ENCODE results near the gene SEMA5A.

Gene SEMA5A

DNA sequence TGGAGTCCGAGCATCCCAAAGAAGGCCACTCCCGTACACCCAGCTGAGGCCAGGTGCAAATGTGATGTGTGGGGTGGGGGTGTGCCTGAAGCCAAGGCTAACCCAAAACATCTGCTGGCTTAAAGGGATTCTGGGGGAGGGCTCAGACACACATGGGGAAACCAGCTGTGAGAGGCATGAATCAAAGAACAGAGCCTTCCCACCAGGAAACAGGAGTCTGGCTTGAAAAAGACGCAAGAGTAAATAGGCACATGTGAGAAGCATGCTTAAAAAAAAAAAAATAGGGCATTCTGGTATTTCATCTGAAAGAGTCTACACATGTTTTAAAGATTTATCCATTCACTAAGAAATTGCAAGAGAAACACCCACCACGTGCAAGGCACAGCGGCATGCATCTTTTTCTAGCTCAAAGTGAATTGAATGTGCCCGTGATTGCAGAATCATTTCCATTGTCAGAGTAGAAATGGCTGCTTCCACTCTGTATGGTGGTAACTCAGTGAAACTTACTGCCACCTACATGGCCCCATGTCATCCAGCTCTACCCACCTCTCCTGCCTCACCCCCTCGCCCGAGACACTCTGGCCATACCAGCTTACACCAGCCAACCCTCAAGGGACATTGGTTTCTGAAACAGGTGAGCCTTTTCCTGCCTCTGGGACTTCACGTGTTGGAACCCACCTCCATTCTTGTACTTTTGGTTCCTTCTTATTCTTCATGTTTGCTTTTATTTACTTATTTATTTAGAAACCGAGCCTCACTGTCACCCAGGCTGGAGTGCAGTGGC, 71.5 kb downstream of the SEMA5A start:
- no peak for DNase-seq (ENCODE audit: low read depth)

DNA sequence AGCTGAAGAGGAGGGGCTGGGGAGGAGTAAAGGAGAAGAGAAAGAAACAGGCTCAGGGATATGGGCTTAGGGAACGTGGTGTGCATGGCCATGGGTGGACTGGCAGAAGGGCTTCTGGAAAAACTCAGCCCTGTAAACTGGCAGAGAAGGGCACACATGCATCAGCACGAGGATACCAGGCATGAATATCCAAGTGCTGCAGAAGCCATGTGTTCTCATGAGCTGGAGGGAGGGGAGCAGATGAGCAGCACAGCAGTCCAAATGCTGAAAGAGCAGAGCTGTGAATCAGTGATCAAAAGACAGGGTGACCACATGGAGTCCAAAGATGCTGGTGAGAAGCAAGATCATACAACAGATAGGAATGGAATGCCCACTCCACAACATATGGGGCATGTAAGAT, 72.3 kb downstream of the SEMA5A start:
- peak; percentile 30 for DNase-seq (ENCODE audit: low read depth)

DNA sequence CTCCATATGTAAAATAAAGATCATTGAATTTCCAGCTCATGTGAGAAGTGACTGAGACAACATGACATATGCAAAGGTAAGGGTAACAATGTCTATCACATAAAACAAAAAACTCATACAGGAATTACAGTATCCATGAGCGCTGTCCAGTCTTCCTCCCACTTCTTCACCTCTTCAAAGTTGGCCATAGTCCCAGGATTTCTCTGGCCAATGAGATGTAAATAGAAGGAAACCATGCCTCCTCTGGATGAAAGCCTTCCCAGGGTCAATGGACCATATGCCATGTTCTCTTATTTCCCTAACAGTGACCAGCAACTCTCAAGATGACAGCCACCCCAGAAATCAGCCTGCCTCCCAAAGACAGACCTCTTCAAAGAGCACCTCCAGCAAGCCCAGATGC, 75.5 kb downstream of the SEMA5A start:
- no peak for DNase-seq (ENCODE audit: low read depth)

- DNase-seq (ENCODE audit: low read depth), result peak; percentile 96
These were observed 77.9 kb downstream of the SEMA5A start for GRCh38 chr5:9468060-9468388.

DNA sequence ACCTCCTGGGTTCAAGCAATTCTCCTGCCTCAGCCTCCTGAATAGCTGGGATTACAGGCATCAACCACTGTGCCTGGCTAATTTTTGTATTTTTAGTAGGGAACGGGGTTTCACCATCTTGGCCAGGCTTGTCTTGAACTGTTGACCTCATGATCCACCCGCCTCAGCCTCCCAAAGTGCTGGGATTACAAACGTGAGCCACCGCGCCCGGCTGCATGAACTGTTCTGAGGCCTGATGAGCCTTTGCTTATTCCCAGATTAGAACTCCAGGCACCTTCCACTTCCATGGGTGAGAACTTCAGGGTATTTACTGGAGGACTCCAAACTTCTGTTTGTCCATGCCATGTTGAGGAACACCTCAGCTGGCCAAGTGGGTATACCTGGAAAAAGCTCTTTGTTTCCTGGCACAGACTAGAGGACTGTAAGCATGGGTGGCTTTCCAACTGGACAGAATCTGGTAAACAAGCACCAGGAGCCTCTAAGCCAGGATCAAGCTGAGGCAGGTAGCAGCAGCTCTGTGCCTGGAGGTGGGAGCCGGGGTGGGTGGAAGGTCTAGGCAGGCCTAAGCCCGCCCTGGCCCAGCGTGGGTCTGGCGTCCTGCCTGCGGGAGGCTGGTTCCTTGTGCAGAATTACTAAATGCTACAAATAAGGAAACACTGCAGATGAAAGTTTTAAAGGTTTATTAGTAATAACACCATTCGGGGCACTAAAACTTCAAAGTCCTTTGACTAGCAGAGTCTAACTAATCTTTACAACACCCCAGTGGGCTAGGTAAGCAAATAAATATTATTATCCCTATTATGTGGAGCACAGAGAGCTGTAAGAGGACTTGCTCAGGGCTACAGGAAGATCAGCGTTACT, 78.4 kb downstream of the SEMA5A start:
- no peak for DNase-seq (ENCODE audit: low read depth)

DNA sequence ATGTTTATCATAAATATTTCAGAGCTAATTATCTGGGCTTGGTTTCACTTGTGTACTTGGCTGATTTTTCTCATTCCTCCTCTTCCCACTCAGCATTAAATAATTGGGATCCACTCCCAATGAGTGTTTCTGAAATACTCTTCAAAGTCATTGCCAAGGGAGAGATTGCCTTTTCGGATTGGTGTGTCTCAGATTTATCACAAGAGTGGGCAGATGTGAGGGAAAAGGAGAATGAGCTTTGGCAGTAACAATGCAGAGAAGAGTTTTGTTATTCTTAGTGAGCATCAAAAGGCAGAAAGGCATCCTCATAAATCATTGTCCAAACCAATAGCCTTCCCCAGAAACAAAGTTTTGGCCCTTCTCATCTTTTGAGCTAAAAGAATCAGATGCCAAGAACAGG, 79.2 kb downstream of the SEMA5A start:
- DNase-seq (ENCODE audit: low read depth), result no peak

GRCh38 chr5:9464478-9464877, 81.4 kb downstream of the SEMA5A start:
- DNase-seq (ENCODE audit: low read depth), result no peak

DNA sequence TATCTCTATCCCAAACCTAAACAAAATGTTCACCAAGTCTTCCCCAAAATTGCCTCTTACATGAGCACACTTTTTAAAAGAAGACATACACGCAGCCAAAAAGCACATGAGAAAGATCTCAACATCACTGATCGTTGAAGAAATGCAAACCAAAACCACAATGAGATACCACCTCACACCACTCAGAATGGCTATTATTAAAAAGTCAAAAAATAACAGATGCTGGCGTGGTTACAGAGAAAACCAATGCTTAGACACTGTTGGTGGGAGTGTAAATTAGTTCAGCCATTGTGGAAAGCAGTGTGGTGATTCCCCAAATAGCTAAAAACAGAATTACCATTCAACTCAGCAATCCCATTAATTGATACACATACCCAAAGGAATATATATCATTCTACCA, 83.8 kb downstream of the SEMA5A start:
- no peak for DNase-seq (ENCODE audit: low read depth)

GRCh38 chr5:9460885-9461645, 84.8 kb downstream of the SEMA5A start:
- no peak for DNase-seq (ENCODE audit: low read depth)

- peak; percentile 59 for DNase-seq (ENCODE audit: low read depth)
These were observed 89.3 kb downstream of the SEMA5A start for GRCh38 chr5:9456435-9457042.

GRCh38 chr5:9455826-9456434, 89.9 kb downstream of the SEMA5A start:
- DNase-seq (ENCODE audit: low read depth), result no peak

- no peak for DNase-seq (ENCODE audit: low read depth)
These were observed 91.4 kb downstream of the SEMA5A start for GRCh38 chr5:9454491-9454890.

GRCh38 chr5:9454012-9454481, 91.8 kb downstream of the SEMA5A start:
- DNase-seq (ENCODE audit: low read depth), result peak; percentile 75

DNA sequence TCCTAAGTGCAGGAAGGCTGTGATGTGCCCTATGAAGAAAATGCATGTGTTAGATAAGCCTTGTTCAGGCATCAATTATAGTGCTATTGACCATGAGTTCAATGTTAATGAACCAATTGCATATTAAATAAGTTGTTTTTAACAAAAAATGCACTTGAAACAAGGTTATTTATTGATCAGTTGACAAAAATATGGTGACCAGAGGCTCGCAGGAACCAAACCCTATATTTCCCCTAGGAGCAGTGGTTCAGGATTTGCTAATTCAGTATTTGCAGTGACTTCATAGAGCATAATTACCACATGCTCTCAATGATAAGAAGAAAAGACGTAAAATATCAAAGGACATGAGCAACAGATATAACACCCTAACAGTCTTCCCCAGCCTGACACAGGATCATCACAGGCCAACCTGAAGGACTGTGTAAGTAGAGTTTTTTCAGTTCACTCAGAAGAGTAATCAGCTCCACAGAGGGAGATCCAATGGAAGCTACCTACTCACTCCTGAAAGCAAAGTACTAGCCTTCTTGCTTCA, 92.3 kb downstream of the SEMA5A start:
- DNase-seq (ENCODE audit: low read depth), result no peak

DNA sequence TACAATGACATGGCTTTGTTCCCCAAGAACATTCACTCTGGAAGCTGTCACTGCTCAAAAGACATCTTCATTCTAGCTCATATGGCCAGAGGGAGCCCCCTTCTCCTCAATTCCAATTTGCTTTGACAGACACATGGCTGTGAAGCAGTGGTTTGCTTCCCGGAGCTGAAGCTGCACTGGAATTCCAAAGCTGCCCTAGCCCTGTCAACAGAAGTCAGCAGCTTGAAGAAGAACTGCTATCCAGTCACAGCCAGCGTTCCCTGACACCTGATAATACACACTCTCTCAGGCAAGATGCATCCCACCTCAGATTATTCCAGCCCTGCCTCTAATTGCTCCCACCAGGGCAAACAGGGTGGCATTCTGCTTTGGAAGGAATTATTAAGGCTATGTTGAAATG, 93.7 kb downstream of the SEMA5A start:
- no peak for DNase-seq (ENCODE audit: low read depth)

DNA sequence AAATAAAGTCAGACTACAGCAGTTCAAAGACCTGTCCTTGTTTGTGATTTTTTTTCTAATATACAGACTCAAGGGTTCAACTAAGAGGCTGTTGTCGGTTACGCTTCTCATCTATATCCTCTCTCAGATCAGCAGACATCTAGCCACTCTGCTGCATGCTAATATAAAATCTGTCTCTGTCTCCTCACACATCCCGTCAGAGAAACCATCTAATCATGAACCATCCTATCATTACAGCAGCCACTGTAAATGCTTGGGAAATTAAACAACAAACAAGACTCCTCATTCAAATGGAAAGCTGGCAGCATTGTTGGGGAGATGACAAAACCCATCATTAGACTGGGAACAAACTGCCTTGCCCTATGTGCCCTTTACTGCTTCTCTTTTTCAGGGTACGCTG, 94.8 kb downstream of the SEMA5A start:
- no peak for DNase-seq (ENCODE audit: low read depth)

DNA sequence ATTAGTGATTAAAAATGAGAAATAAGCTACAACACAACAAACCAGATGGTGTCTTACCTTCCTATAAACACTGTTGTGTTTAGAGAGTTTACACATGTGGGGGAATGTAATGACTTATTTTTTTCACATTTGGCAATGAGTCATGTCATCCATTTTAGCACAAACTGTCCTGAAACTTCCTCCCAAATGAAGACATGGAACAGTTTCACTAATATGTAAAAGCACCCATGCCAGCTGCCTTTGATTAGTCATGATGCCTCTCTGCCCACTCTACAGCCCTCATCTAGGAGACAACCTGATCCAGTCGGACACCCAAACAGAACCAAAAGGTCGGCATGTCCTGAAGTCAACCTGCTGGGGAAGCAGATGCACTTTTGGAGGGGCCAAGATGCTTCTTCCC, 98.2 kb downstream of the SEMA5A start:
- DNase-seq (ENCODE audit: low read depth), result peak; percentile 56

GRCh38 chr5:9445826-9446388, 100.0 kb downstream of the SEMA5A start:
- DNase-seq (ENCODE audit: low read depth), result no peak

DNA sequence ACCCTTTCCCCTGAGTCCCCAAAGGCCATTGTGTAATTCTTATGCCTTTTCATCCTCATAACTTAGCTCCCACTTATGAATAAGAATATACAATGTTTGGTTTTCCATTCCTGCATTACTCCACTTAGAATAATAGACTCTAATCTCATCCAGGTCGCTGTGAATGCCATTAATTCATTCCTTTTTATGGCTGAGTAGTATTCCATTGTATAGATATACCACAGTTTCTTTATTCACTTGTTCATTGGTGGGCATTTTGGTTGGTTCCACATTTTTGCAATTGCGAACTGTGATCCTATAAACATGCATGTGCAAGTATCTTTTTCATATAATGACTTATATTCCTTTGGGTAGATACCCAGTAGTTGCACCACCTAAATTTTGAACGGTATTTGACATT, 101.5 kb downstream of the SEMA5A start:
- DNase-seq (ENCODE audit: low read depth), result no peak

DNA sequence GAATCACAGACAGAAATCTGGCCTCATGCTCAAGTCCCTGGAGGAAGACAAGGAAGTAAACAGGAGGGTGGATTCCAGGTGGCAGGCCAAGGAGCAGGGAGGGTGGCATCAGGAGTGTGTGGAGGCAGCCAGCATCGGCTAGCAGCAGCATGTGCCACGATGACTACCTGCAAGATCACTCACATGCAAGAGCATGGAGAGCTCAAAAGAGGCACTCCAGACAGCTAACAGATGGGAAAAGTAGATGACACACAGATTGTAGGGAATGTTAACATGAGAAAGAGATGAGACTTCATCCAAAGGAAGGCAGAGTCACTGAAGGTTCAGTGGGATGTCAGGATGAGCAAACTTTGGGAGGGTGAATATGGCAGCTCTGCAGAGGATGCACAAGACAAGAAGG, 104.3 kb downstream of the SEMA5A start:
- DNase-seq (ENCODE audit: low read depth), result peak; percentile 72

DNA sequence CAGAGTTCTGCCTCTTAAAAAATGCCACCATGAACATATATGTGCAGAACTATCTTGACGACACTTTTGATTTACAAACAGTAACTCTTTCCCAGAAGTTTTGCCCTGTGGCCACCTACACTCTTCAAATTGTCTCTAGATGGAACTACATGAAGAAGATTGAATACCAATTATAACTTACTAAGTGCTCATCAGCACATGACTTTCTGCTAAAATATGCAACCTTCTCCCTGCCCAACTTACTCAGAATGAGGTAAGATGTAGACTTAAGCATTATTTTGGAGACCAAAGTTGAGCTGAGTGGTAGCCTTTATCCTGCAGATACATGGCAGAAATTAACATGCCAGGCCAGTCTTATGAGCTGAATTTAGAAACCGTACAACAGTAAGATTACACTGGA, 105.4 kb downstream of the SEMA5A start:
- peak; percentile 90 for DNase-seq (ENCODE audit: low read depth)

Data from ELR (cell line).